NCI-H510A (cell line): ENCODE data around the gene FAM3B.
A peak's percentile ranks its signal among the peaks of the same experiment; 100 is the strongest.
"Not testable (repeated sequence)": the region's sequence is repeated elsewhere in the genome, so short reads cannot be mapped to it uniquely, and the experiment has no call there.

Experiments used
- DNase-seq: peaks from one replicate; lab custom pipeline; 2025; lab: John Stamatoyannopoulos, UW

Gene FAM3B

GRCh38 chr21:41350436-41351155 lies 34.0 kb downstream of the FAM3B start:
- DNase-seq = no peak

DNA sequence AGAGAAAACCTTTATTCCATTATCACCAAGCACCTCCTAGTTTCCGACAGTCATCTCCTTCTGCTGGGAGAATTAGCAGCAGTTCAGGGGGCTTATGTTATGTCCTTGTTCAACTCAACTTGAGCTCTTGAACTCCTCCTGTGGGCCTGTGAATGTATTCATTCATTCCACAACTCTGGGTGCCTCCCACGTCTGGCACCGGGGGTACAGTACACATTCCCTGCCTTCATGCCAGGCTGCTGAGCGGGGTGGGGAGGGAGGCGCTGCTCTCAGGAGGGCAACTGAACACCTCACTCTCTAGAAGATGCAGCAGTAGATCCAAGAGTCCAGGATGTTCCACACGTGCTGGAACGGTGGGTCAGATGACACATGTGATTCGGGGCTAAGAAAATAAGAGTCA lies 40.9 kb downstream of the FAM3B start:
- no peak for DNase-seq

DNA sequence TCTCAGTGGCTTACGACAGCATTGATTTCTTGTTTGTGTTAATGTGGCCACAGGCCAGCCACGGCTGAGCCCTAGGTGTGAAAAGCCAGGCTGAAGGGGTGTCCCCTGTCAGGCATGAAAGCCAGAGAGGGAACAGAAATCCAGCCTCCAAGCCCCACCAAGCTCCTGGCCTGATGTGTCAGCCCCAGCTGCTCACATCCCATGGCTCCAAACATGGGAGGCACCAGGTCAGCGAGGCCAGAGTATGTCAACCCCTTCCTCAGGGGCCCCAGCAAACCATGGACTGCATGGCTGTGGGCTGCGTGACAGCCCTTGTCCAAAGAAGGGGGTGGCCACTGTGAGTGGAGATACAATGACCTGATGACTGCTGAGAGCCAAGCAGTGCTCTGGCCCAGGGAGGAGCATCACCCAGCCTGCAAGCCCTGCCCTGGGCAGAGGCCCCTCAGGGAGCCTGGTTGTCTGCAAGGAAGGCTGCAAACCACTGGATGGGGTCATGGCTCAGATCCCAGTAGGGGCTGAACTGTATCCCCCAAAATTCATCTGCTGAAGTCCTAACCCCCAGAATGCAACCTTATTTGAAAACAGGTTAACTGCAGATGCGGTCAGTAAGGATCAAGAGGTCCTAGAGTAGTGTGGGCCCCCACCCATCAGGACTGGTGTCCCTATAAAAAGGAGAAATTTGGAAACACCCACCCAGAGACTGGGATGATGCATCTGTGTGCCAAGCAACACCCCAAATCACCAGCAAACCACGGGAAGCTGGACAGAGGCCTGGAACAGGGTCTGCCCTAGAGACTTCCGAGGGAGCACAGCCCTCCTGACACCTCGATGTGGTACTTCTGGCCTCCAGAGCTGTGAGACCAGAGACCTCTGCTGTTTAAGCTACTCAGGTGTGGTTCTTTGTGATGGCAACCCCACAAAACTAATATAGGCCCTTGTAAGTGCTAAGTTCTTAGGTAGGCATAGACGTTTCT lies 41.9 kb downstream of the FAM3B start:
- DNase-seq = no peak

GRCh38 chr21:41359286-41359685 lies 42.7 kb downstream of the FAM3B start:
- DNase-seq = no peak

- DNase-seq = not testable (repeated sequence)
These were observed 43.1 kb downstream of the FAM3B start for GRCh38 chr21:41359754-41360071.

DNA sequence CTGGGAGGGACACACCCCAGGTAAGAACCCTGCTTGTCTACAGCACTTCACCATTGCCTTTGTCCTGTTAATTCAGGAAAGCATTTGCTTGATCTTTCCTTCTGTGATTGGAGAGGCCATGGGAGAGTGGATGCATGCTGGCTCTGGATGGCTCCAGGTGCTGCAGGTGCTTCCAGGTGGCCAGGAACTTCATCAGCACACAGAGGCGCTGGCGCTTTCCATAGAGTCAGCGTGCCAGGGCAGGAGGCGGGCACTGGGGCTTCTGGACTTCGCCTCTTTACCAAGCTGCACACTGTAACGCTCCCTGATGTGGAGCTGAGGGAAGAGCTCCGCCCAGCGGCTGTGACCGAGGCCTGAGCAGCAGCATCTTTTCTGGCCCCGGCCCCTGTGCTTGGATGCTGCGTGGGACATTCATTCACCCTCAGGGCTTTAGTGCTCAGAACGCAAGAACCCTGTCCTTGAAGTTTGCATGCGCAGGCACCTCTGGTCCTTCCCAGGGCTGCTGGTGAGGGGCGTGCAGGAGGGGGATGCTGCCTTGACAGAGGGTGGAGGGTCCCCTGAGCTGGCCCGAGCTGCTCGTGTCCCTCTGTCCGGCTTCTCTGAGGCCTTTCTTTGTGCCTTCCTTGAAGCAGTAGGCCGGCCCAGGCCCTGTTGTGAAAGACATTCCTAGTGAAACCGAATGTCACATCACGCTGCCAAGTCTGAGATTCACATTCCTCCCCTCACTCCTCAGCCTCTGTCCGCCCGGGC lies 43.6 kb downstream of the FAM3B start:
- peak; percentile 79 for DNase-seq

DNA sequence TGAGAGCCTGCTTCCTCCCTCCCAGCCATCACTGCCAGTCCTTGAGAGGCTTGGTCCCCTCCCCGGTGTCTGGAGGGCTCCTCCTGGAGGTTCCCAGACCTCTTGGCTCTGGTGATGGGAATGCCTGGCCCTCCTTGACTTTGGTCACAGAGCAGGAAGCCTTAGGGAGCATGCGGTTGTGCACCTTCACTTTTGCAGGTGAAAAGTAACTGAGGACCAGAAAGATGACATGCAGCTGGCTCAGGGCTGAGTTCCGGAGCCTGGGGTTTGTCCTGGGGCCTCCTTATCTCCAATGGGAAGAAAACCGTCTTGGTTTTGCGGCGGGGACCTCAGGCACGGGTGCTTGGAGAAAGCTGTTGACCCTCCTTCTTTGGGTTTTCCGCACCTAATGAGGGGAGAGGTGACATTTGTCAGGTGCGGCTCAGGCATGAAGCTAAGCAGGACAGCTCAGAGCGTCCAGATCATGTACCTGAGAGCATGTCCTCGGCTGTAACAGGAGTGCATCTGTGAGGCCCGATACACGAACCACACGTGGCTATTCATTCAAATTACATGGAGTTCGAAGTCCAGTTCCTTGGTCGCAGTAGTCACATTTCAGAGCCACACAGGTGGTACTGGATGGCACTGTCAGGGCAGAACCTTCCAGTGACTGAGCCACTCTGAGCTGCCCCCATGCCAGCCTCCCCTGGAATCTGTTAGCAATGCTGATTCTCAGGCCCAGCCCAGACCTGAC lies 44.6 kb downstream of the FAM3B start:
- no peak for DNase-seq

DNA sequence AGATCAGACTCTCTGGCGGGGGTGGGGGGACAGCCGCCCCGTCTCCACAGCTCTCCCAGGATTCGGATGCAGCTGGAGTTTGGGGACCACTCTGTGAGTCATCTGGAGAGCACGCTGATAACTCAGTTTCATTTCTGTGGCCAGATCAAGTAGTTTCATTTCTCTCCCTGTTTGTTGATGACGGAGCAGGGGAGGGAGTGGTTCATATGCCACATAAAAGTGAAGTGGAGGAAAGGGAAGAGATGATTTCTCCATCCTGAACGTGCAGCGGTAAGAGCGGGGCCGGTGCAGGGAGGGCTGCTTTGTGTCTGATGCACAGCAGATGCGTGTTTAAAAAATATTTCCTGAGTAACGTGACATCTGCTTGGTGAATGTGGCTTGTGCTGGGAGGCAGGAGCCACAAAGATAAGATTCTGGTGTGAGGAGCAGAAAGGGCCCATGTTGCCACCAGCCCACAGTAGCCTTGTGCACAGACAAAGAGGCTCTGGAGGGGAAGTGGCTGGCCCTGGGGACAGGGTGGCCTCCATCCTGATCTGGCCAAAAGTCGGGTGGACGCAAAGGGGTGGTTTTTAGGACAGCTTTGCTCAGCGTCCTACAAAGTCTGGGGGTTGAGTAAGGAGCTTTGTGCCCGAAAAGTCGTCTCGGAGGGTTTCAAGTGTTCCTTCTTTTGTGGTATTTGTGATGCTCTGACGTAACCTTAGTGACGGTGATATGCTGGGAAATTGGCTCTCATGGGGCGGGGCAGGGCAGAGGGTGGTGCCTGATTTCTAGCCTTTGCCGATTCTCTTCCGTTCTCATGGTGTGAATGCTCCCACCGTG lies 45.4 kb downstream of the FAM3B start, which contains the start of gene MX2:
Gene MX2, plus strand, starts transcription at position 242 of the 819 bp plus-strand sequence. CDS start 14,880 bp downstream, outside the sequence.
- no peak for DNase-seq

DNA sequence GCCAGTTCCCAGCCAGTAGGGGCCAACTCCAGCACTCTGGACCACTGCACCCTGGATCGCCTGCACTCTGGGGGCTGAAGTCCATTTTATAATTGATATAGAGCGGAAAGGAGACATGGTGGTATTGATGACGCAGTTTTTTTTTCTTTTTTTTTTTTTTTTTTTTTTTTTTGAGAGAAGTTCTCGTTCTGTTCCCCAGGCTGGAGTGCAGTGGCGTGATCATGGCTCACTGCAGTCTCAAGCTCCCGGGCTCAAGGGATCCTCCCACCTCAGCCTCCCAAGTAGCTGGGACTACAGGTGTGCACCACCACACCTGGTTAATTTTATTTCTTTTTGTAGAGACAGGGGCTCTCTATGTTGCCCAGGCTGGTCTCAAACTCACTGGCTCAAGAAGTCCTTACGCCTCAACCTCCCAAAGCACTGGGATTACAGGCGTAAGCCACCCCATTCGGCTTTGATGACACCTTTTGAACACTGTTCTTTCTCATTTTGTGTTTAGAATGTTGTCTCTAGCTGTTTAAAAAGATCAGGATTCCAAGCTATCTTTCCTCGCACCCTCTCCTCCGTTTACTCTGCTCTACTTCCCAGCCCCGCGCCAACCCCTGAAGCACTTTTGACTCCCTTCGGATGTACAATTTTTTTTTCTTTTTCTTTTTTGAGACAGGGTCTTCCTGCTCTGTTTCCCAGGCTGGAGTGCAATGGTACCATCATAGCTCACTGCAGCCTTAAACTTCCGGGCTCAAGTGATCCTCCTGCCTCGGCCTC lies 46.2 kb downstream of the FAM3B start:
- no peak for DNase-seq

DNA sequence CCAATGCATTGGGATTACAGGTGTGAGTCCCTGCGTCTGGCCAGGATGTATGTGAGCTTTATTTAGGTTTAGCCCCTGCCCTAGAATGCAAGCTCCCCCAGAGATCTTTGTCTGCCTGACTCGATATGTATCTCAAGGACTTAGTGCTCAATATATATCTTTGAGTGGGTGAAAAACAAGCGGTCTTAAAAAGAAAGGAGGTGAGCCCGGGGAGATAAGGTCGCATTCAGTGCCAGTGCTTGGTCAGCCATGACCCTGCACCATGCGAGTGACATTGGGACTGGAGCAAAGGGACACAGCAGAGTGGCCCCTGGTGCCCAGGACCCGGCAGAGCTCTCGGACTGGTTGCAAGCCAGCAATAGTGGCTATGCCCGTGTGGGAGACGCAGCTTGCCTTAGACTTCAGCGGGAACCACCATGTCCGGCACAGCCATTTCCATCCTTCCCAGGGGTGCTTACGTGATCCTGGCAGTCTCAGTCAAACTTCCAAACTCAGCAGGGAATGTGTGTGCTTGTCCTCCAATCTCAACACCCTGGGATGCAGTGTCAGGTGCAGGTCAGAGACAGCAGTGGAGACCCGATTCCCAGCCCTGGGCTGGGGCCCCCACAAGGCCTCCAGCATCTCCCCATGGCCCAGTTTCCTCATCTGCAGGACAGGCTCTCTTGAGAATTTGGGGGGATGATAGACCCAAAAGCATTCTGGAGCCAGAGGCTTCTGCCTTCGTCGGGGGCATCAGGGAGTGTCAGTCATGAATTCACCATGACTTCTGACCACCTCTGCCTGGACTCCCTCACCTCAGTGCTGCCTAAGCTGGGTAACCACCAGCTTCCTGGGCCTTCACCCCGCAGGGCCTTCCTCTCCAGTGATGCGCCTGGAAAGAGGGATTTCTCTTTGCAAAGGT lies 47.0 kb downstream of the FAM3B start:
- DNase-seq = no peak

DNA sequence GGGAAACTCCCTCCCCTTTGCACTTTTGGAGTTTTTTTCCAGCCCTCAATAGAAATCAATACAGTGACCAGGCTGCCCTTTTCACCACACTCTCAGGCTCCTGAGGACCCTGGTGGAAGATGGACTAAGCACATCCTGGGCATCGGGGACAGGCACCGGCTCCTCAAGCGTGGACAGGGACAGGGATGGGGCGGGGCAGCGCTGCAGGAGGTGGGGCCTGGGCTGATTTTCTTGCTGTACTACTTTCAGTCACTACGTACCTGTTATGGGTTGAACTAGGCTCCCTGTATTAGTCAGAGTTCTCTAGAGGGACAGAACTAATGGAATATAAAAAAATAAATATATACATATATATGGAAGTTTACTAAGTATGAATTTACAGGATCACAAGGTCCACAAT lies 47.7 kb downstream of the FAM3B start:
- no peak for DNase-seq

DNA sequence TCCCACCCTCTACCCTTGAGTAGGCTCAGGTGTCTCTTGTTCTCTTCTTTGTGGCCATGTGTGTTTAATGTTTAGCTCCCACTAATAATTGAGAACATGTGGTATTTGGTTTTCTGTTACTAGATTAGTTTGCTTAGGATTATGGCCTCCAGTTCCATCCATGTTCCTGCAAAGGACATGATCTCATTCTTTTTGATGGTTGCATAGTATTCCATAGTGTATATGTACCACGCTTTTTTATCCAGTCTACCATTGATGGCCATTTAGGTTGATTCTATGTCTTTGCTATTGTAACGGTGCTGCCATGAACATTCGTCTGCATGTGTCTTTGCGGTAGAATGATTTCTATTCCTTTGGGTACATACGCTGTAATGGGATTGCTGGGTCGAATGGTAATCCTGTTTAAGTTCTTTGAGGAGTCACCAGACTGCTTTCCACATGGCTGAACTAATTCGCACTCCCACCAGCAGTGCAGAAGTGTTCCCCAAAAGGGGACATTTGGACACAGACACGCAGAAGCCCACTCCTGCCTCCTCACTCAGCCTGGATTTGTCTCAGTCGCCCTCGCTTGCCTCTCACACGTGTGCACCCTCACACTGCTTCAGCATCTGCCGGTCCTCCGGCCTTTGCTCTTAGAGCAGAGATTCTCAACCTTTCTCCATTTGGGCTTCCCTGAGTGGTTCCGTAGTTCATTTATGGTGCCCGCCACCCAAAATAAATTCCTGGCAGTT lies 48.9 kb downstream of the FAM3B start:
- no peak for DNase-seq

GRCh38 chr21:41366522-41367151 lies 50.0 kb downstream of the FAM3B start:
- DNase-seq = peak; percentile 44

DNA sequence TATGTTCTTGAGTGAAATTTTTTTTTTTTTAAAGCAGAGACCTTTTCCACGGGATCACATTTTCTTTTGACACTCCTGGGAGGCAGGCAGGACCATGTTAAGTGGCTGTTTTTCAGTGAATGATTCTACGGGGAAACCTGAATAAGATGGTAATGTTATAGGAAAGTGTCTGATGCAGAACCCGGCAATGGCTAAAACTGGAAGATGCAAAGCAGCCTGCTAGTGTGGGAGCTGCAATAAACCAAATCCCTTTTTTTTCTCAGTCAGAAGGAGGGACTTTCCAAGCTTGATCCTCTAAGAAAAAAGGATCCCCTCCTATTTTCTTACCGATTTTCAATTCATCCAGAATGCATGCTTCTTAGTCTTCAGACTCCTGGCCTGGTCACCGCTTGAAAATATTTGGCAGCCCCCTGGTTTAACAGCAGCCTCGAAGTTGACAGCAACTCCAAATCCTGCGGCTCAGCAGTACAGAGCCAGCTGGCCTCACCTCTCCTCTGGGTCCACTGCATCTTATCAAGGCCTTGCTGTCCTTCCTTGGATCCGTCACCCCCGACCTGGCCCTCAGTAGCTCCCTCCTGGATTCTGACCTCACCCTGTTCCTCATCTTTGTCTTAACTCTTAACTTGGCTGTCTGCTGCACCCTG lies 50.8 kb downstream of the FAM3B start:
- no peak for DNase-seq

DNA sequence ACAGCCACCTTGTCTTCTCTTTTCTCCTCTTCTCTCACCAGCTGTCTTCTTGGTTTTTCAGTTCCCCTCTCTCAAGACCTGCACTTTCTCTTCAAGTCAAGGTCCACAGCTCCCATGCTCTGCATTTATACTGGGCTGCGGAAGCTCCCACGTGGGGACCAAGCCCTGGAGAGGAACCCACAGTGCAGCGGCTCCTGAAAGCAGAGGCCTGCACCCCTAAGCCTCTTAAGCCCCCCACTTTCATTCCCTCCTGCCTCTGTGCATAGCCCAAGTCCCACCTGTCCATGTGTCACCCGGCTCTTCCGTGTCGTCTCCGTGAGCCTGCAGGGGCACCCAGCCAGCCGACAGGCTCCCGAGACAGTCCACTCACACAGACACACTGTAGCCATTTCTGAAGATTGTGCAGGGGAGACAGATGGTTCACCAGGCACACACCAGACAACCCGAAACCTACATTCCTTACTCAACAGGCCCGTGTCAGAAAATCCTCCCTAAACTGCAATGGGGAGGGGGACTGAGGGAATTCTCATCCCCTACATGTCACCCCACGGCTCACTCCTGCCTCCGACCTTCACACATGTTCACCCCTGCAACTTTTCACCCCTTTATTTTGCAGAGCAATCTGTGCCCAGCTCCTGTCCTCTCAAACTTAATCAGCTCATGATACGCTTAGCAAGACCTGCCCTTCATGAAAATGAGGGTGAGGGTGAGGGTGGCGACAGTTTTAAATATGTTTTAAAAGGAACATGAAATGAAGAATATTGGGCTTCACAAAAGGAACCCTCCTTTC lies 51.5 kb downstream of the FAM3B start:
- DNase-seq = no peak

- no peak for DNase-seq
These were observed 52.1 kb downstream of the FAM3B start for GRCh38 chr21:41368735-41369104.
